IMR-90 (cell line): ENCODE results near the gene MDH1B.

Experiments
- CHD1 ChIP-seq: IDR thresholded peaks from 2 replicates; pipeline ENCODE4 v1.6.1; 2012; ENCODE audit warnings: low read depth, low read length, improper control_type of control experiment
- CTCF ChIP-seq: conservative IDR thresholded peaks from 2 replicates; pipeline ENCODE4 v1.5.1; 2012; ENCODE audit warnings: mild to moderate bottlenecking, low read depth, low read length, improper control_type of control experiment
- FOS ChIP-seq: fragments of 150-350 bp; IDR thresholded peaks from 2 replicates; pipeline ENCODE4 v1.6.1; 2016; ENCODE audit warnings: low read depth, low read length
- NFE2L2 ChIP-seq: fragments of 150-350 bp; IDR thresholded peaks from 2 replicates; pipeline ENCODE4 v1.6.1; 2016; ENCODE audit warnings: low read depth, mild to moderate bottlenecking, low read length
- POLR2A ChIP-seq: IDR thresholded peaks from 2 replicates; pipeline ENCODE4 v1.6.1; 2012; ENCODE audit warnings: mild to moderate bottlenecking, low read depth, low read length
- RAD21 ChIP-seq: IDR thresholded peaks from 2 replicates; pipeline ENCODE4 v1.6.1; 2012; ENCODE audit warnings: low read length, improper control_type of control experiment
- RFX5 ChIP-seq: IDR thresholded peaks from 2 replicates; pipeline ENCODE4 v1.8.0; 2012; ENCODE audit warnings: low read depth, mild to moderate bottlenecking, low read length, moderate library complexity
- SMC3 ChIP-seq: fragments of 150-350 bp; IDR thresholded peaks from 2 replicates; pipeline ENCODE4 v1.6.1; 2016; ENCODE audit warnings: low read depth, mild to moderate bottlenecking, antibody characterized with exemption, low read length, moderate library complexity
- USF2 ChIP-seq: fragments of 150-350 bp; IDR thresholded peaks from 2 replicates; pipeline ENCODE4 v1.6.1; 2017; ENCODE audit warnings: mild to moderate bottlenecking, antibody characterized with exemption, low read length, low read depth

GRCh38 chr2:206713746-206714145 lies 51.4 kb downstream of the MDH1B start:
- TF ChIP-seq SMC3 = no peak
- no peak for TF ChIP-seq CTCF
- TF ChIP-seq POLR2A = no peak
- TF ChIP-seq RAD21 = no peak
- TF ChIP-seq USF2 = no peak
- TF ChIP-seq RFX5 = no peak
- no peak for TF ChIP-seq CHD1
- no peak for TF ChIP-seq NFE2L2
- TF ChIP-seq FOS = no peak
